Inflammatory macrophage treated with lipopolysaccharide for 4 hours (primary cell): ENCODE results near the gene ARID5A.
A peak's percentile ranks its signal among the peaks of the same experiment; 100 is the strongest.

Source experiments
- DNase-seq: peaks from one replicate; pipeline ENCODE4 v3.0.0-alpha.2; 2020

The ARID5A gene

DNA sequence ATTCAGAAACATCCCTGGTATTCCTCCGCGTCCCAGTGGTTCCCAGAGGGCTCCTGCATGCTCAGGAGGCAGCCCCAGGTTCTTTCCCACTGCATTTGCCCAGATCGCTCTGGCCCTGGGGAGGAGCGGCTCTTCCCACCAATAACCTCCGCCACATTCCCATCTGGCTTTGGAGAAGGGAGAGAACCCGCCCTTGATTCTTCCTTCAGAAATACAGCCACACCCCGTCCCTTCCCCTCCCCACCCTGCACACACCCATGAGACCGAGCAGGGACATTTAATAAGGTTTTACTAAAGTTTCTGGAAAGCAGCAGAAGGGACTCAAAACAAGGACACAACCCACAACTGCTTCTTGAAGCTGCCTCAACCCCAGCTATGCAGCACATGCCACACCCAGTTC, 21.9 kb downstream of the ARID5A start:
- no peak for DNase-seq

DNA sequence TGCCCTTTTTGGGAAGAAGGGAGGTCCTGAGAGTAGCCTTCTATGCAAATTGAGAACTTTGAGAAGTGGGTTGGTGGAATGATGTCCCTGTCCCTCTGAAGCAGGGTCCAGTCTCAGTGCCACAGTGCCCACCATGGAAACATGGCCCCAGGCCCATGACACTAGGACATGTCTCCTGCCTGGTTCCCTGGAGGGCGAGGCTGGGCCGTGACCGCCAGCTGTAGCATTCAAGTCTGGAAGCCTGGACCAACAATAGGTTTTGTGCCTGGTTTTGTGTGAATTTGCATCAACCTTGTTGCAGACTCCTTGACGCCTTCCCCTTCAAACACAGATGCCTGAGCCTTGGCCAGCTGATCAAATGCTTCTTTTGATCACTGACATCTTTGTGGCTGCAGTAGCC, 27.5 kb downstream of the ARID5A start:
- DNase-seq = no peak

DNA sequence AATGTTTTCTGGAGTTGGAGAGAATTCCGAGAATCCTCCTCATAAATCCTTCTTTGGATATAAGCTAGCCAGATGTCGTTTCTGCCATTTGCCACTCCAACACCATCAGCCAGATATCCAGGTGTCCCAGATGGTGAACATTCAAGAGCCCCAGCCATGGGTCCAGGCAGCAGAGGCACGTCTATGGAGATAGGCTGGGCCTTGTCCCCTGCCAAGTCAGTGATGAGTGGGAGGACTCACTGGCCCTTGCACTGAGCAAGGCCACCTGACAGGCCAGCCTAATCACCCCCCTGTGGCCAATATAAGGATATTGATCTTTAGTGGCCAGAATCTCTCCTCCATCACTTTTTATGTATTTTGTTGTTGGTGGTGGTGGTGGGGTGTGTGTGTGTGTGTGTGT, 28.0 kb downstream of the ARID5A start:
- DNase-seq = no peak

DNA sequence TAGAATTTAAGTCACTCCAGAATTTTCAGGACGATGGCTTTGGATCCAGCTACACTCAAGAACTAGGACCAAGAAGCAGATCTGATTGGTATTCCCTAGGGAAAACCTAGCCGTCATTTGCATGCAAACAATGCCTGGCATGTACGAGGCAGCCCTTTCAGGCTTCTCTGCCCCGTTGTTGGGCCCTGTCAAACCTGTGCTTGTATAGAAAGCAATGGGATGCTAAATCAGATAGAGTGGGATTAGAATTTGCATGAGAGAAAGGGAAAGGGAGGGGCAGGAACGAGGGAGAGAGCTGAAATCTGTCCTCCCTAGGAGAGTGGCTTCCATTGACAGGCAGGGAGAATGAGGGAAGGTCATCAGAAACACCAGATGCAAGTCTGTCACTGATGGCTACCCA, 28.6 kb downstream of the ARID5A start:
- no peak for DNase-seq

DNA sequence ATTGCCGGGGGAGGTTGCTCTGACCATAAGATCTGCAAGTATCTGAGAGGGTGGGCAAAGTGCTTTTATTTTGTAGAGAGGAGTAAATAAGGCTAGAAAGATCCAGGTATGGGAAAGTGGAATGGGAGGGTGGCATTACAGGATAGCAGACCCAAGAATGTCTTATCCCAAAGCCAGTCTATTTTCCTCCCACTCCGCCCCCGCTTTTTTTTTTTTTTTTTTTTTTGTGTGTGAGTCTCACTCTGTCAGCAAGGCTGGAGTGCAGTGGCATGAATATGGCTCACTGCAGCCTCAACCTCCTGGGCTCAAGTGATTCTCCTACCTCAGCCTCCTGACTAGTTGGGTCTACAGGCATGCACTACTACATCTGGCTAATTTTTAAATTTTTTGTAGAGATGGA, 31.5 kb downstream of the ARID5A start:
- DNase-seq = no peak

DNA sequence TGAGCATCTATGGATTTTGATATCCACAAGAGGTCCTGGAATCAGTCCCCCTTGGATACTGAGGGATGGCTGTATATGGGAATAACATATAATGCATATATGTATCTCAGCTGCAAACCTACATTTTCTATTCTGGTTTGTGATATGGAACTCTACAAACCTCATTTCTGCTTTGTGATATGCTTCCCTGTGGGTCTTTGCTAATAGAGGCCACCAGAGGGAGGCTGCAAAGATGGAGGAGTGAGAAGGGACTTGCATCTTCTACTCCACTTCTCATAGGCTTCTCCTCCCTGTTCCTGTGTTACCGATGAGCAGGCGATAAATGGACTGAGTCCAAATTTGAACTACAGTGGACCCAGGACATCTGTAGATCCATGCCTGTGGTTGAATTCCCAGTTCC, 37.8 kb downstream of the ARID5A start:
- DNase-seq = no peak

DNA sequence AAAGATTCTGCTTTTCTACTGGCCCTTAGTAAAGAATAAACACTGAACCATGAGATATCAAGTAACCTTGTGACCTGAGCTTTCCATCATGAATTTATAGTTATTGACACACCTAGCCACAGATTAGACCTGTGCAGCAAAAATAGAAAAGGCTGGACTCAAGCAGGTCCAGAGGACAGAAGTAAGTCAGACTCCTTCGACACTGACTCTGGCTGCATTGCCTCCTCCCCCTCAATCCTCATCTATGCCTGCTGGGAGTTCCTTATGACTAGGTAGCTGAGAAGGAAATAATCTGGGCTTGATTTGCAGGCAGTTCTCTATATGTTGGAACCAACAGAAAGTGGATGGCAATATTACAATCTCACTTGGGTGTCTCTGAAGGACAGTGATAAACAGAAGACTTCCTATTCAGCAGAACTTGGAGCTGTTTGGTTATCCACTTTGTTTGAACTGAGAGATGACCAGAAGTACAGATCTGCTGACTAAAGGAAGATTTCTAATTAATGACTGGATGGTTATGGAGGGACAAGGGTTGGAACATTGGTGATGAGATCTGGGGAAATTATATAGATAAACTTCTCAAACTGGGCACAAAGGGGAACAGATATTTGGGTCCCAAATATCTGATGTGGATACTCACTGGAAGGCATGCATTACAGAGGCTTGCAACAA, 39.4 kb downstream of the ARID5A start:
- DNase-seq = no peak

DNA sequence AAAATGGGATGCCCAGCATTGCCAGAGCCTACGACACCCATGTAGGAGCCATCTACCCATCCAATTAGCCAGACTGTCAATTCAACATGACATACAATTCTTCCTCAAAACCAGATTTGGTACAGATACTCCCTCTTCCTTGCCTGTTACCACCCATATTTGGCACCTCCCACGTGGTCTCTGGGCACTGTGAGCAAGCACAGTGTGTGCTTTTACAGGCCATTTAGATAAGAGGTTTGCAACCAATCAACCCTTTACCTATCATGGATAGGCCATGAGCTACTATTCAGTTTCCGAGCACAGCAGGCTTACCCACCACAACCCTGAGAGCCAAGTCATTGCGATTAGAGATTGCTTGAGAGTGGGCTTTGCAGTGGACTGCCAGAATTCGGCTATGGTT, 40.9 kb downstream of the ARID5A start:
- DNase-seq = no peak

DNA sequence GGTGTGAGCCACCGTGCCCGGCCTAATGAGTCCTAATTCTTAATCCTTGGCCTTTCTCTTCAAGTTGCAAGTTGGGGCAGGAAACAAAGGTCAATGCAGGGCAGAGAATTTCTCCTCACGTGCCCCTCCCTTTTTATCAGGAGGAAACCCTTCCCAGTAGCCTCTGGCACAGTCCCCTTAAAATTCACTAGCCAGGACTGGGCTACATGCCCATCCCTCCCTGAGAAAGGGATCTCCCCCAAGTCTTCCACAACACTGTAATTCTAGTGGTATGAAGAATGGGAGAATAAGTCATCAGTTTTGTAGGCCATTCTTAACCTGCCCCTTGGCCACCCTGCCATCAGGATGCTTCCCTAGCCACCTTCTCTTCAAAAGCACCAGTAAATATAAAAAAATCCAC, 42.2 kb downstream of the ARID5A start:
- no peak for DNase-seq

DNA sequence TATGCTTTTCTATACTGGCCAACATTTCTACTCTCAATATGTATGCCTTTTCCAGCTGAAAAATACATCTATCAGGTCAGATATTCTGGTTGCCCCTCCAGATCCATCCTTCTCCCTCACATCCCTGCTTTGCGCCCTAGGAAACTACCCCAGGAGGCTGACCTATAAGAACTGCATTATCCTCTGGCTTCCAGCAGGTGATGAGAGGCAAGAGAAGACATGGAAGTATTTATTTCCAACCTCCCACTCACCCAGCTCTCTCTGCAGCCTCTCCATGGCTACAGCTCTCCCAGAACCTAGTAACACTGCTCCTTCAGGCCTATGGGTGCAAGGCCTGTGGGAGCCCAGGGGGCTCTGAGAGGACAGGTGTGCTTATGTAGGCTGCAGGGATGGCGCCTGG, 42.9 kb downstream of the ARID5A start:
- no peak for DNase-seq

DNA sequence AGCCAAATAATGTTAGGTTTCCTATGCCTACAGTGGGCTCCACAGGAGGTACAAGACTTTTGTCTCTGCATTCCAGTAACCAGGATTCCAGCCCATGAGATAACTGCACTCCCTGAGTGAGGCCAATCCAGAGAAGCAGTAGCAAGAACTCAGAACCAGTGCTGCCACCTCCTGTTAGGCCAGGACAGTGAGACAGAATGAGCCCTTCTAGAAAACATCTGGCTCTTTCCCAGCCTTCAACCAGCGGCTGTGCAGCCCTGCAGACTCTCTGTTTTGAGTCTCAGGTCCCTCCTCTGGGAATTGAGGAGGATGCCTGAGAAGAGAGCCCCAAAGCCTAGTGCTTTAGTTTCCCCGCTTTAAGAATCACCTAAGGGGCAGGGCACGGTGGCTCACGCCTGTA, 44.2 kb downstream of the ARID5A start:
- peak; percentile 30 for DNase-seq

DNA sequence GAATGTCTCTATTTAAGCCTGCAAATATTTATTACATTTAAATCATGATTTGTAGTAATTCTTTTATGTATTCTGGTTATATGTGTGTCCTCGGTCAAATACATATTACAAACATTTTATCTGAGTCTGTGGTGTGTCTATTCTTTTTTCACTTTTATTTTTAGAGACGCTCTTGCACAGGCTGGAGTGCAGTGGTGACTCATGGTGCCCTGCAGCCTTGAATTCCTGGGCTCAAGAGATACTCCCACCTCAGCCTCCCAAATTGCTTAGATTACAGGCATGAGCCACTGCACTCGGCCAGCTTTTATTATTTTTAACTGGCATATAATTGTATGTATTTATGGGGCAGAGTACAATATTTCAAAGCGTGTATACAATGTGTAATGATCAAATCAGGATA, 47.5 kb downstream of the ARID5A start:
- no peak for DNase-seq

DNA sequence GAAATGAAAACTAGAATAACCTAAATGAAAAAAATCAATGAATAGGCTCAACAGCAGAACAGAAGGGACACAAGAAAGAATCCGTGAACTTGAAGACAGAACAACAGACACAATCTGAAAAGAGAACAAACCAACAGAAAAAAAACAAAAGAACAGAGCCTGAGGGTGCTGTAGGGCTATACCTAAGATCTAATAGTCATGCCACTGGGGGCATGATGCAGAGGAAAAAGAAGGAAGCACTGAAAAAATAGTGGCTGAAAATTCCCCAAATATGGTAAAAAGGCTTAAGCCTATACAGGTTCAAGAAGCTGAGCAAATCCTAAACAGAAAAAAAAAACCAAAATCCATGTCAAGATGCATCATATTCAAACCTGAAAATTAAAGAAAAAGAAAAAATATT, 51.3 kb downstream of the ARID5A start:
- peak; percentile 39 for DNase-seq

DNA sequence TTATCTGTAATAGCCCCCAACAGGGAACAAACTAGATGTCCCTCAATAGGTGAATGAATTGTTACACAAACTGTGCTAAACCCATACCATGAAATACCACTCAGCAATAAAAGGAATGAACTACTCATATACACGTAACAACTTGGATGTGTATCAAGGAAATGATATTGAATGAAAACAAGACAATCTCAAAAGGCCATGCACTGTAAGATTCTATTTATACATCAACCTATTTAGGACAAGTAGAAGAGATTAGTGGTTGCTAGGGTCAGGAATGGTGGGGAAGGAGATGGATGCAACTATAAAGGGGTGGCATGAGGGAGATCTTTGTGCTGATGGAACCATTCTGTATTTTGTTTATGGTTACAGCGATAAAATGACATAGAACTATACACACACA, 54.5 kb downstream of the ARID5A start:
- DNase-seq = no peak

DNA sequence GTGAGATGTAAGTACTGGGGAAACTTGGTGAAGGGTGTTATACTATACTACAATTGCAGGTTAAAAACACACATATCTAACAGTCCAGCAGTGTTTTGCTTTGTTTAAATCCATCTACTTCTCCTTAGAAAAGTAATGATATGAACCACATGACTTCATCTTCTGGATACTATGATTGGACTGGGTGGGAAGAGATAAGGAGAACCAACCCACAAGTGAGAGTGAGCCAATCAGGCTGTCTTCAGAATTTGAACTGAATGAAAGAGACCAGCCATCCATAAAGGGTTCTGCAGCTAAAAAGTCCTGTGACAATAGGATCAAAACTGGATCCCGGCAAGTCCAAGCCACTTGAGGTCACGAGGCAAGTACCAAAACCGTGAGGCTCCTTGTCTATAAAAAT, 54.9 kb downstream of the ARID5A start:
- no peak for DNase-seq

DNA sequence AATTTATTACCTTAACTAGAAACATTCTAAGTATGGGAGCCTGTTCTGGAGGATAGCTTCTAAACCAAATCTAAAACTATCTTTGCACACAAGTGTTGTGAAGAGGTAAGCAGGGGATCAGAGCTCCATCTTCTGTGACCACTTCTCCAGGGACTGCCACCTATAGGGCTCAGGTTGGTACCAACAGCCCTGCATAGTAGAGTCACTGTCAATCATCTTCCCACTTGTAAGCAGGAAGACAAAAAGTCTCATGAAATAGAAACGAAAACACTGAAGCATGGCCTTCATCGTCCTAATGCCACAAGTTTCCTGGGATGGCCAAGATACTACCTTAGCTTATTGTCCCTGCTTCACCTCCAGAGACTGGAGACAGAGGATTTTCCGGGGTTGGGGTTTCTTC, 57.7 kb downstream of the ARID5A start:
- no peak for DNase-seq

DNA sequence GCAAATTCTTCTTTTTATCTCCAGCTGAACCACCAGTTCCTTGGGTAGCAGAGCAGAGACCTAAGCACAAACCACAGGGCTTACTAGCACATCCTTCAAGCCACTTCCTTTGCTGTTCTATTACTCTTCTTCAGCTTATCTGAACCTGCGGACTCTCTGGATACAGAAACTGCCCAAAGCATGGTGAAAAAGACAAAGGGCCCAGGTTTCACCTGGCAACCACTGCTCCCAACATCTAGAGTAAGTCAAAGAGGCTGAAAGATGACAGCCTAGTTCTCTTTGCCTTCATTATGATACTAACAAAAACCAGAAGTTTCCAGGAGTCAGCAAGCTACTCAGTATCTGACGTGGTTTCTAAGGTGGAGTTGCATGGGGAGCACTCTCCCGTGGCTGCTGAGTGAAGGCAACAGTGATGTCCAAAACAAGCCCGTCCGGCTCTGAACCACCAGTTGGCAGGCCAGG, 58.2 kb downstream of the ARID5A start:
- no peak for DNase-seq

DNA sequence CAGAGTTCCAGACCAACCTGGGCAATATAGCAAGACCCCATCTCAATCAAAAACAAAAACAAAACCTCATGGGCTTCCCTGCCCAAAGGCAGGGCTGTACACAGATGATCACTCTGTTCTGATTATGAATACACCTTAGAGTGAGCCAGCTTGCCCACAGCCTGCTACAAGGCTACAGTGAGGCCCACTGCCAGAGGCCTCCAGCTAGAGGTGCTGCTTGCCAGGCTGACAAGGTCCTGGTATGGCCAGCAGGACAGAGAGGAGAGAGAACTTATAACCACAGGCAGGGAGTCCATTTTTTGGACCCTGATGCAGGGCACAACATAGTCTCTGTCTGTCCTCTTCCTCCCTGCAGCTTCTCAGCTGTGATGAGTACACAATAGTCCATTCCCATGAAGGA, 60.0 kb downstream of the ARID5A start:
- DNase-seq = no peak

DNA sequence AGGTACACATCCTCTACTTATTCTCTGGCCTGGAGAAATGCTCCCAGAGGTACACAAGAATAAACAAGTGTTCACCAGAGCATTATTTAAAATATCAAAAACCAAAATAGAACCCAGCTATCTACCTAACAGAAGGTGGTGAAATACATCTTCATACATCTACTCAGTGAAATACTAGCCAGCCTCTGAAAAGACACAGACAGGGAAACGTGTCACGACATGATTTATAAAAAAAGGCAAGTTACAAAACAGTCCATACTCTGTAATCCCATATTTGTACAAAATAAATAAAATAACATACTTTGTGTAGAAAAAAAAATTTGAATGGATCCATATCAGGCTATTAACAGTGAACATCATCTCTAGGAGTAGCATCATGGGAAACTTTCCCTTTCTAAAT, 63.4 kb downstream of the ARID5A start:
- no peak for DNase-seq

DNA sequence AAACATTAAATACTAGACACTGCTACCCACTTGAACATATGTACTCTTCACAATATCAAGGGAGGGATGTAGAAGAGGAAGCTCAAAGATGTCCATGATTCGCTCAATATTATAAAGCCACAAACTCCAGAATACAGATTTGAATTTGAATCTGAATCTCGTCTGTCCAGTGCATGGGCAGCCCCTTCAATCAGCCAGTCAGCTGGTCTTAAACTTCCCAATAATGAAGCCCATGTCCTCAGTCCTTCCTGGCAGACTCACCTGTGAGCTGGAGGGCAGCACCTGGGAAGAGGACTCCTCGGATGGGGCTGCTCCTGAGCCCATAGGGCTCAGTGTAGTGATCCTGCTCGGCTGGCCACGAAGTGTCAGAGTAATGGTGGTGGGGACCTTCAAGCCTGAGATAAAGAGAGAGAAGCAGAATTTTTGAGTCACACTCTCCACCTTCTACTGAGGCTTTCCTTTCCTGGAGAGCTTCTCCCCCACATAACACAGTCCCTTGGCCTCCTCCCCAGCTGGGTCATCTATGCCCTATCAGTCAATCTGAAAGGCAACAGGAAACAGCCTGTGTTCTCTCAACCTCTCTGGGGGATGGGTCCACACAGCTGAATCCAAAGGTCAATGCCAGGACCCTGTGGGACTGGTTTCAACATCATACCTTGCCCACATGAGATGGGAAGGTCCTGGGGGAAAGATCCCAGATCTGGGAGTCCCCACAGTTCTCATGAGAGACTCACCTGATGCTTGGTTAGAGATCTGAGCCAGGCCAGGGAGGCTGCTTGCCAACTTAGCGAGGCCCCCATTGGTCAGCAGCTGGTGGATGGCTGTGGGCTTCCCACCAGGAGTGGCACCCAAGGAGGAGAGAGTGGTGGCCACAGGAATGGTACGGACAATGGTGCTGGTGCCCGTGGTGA, 65.1 kb downstream of the ARID5A start:
- DNase-seq = no peak
